ENCODE data around the gene KLHL36.

KLHL36 gene

DNA sequence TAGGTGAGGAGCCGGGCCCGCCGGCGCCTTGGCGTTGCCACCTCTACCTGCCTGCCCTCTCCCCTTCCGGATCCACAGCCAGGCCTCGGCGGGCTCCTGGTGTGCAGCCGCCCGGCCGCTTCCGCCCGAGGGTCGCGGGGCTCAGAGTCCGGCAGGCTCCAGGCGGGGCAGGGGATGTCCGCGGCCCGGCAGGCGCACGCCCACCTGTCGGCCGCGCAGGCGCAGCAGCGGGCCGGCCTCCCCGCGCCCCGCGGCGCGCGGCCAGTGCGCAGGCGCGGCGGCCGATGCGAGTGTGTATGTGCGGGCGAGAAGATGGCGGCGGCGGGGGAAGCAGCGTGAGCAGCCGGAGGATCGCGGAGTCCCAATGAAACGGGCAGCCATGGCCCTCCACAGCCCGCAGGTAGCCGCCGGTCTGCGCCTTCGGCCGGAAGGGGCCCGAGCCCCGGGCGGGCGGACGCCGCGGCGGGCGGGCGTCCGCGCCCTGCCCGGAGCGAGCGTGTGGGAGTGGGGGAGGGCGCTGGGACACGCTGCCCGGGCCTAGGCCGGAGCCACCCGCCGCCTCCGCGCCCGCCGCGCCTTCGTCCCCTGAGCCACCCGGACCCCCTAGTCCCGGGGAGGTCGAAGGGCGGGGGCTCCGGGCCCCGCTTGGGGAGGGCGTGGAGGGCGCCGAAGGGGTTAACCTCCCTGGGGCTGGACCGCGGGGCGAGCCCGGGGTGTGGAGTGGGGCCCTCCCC lies 51.6 kb downstream of the KLHL36 start, which contains the start of gene USP10:
USP10 (plus strand) TSS at position 289 of the 734 bp plus-strand sequence; CDS start at position 380, 91 bp downstream.
- peak; percentile 73 for DNase-seq

GRCh38 chr16:84700446-84701300 lies 52.4 kb downstream of the KLHL36 start:
- DNase-seq = no peak

DNA sequence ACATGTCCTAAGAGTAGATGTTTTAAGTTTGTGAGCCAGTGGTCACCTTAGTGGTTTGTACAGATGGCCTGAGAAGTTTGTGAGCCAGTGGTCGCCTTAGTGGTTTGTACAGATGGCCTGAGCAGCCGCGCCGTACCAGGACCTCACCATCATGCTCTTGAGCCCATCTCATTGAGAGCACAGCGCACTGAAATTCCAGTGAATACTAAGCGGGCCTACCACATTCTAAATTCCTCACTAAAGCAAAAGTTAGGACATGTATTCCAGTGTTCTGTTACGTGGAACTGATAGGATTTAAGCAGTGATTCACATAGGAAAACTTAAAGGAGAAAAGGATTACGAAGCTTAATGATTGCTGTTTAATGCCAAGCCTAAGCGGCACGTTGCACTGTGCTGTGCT lies 55.4 kb downstream of the KLHL36 start:
- DNase-seq = no peak

GRCh38 chr16:84704253-84704652 lies 55.9 kb downstream of the KLHL36 start:
- no peak for DNase-seq

DNA sequence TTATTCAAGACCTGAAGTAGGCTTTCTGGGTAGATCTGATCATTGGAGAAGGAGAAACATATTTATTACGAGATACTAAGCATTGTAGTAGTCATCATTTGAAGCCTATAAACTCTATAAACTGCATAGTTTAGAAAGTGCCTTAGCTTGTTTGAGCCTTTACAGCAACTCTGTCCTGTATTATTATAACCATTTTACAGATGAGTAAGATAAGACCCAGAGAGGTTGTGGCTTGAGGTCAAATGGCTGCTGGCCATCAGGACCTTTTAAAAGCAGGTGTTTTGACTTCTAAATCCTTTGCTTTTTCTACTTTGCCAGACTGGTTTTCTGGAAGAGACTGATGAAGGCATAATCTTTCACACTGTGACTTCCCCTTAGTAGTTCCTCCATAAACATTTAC lies 58.5 kb downstream of the KLHL36 start:
- DNase-seq = no peak

DNA sequence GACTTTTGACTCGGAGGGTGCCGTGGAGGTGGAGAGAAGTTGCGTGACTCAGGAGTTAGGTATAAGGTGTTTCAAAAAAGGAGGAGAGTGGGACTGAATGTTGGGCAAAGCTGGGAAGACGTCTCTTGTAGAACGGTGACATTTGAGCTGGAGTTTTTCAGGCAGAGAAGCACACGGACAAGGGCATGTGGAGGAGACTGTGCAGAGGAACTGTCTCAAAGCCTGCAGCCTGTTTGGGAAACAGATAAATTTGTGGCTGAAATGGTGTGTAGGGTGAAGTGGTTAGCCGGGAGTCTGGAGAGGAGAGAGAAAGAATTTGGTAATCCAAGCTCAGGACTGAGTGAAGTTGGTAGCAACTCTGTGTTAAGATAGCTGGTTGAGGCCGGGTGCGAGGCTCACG lies 61.3 kb downstream of the KLHL36 start:
- DNase-seq = no peak

DNA sequence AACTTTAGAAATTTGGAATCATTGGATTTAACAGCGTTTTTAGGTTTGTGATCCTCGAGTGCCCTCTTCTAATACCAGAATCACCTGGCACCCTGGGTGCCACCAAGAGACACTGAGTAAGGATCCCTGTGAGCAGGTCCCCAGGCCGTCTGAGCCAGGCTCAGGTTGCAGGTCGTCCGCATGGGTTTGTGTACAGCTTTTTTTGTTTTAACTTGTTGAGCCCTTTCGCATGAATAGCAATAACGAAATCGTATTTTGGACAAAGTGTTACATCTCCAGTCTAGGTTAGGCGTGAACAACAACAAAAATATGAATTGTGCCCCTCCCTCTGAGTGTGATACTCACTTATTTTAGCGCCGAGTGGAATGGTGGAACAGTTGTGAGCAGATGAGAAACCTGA lies 62.4 kb downstream of the KLHL36 start:
- DNase-seq = no peak

All from NCI-H2171 (cell line).